HG03135 (cell line): Measurements from ENCODE around the gene MACROD2.
"Not testable (repeated sequence)": the region's sequence is repeated elsewhere in the genome, so short reads cannot be mapped to it uniquely, and the experiment has no call there.

Experiments
- ATAC-seq: cut with Tn5 transposase; IDR thresholded peaks from one replicate; pipeline ENCODE4 v1.9.1; 2021; ENCODE audit warnings: mild to moderate bottlenecking, moderate library complexity; ENCODE audit not compliant: unreplicated experiment

The MACROD2 gene

DNA sequence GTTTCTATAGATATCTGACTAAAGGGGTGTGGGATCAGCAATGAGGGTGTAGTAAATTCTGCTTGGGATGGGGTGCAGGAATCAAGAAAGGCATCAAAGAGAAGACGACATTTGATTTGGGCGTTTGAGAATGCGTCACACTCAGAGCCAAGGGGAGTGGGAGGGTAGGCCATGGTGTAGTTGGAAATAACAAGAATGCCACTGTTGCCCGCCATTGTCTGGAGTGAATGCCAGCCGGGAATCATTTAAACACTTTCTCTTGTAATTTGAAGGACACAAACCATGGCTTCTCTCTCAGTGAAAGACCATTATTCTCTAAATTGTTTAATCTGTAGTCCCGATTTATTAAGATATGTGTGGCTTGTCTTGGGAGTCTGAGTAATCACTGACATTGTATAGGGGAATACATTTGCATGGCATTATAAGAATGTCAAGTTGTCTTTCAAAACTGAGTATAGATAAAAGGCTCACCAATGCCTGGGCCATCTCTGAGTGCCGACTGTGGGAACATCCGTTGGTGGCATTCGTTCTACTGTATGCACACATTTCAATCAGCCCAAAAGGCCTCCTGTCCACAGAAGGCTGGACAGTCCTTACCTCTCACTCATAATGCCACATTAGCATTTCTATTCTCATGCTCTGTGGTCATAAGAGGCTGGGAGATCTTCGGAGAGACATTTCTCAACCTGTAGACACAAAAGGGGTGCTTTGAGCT, 1800.1 kb downstream of the MACROD2 start:
- ATAC-seq = no peak

DNA sequence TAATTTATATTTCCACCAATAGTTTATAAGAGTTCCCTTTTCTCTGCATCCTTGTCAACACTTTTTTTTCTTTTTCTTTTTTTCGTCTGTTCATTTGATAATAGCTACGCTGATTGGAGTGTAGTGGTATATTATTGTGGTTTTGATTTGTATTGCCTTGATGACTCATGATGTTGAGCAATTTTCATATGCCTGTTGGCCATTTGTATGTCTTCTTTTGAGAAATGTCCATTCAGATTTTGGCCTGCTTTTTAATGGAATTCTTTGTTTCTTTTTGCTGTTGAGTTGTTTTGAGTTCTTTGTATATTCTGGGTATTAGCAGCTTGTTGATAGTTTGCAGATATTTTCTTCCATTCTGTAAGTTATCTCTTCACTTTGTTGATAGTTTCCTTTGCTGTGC, 1804.6 kb downstream of the MACROD2 start:
- ATAC-seq = no peak

- no peak for ATAC-seq
These were observed 1806.7 kb downstream of the MACROD2 start for GRCh38 chr20:15802020-15802419.

- no peak for ATAC-seq
These were observed 1809.8 kb downstream of the MACROD2 start for GRCh38 chr20:15805154-15805553.

GRCh38 chr20:15806105-15806504, 1810.8 kb downstream of the MACROD2 start:
- no peak for ATAC-seq

DNA sequence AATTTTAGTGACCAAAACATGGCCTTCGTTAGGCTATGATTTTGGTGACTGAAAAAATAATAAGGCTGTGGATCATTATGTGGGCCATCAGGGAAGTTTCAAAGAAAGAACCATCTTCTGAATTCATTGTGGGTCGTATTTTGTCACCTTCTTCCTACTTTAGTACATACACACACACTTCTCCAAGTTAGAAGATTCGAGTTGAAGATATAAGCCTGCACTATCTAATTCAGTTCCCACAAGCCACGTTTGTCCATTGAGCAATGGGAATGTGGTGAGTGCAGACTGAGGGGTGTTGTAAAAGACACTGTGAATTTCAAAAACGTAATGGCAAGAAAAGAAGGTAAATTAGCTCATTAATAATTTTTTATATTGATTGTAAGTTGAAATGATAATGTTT, 1812.0 kb downstream of the MACROD2 start:
- no peak for ATAC-seq

DNA sequence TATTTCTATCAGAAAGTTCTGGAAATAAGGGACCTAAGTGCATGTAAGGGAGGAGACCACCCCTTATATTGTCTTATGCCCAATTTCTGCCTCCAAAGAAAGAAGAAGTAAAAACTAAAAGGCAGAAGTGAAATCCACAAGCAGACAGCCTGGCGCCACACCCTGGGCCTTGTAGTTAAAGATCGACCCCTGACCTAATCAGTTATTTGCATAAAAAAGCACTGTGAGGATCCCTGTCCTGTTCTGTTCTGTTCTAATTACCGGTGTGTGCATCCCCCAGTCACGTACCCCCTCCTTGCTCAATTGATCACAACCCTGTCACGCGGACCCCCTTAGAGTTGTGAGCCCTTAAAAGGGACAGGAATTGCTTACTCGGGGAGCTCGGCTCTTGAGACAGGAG, 1812.5 kb downstream of the MACROD2 start:
- ATAC-seq = not testable (repeated sequence)

- no peak for ATAC-seq
These were observed 1816.6 kb downstream of the MACROD2 start for GRCh38 chr20:15811951-15812350.

DNA sequence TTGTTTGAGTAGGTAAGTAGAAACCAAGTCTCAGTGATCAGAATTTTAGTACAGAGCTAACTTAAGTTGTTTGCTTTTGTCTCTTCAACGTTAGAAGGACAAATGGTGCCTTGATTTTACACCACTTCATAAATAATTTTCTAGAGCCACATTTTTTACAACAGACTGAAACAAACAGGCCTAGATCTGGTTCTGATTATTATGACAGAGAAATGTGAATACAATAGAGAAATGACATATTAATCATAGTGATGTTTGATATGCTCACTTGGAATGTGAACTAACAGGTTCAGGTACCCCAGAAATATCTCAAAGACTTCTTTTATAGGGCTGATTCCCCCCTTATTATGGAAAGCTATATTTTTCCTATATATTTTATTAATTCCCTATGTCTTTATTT, 1817.4 kb downstream of the MACROD2 start:
- ATAC-seq = no peak

- ATAC-seq = no peak
These were observed 1819.0 kb downstream of the MACROD2 start for GRCh38 chr20:15814360-15814759.

GRCh38 chr20:15814911-15815310, 1819.6 kb downstream of the MACROD2 start:
- no peak for ATAC-seq

DNA sequence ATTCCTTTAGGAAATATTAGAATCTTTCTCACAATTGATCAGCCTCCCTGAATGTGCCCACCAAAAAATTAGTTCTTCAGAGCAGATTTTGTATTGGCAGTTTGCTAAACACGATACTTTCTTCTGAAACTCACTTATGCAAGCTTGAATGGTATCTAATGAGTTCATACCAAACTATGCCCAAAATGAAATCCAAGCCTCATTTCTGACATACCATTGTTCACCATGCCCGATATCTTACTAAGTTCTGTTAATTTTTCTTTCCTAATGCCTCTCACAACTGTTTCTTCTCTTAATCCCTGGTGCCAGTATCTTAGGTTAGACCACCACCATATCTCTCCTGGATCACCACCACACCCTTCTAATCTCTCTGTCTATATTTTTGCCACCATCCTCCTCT, 1822.0 kb downstream of the MACROD2 start:
- no peak for ATAC-seq

- no peak for ATAC-seq
These were observed 1823.3 kb downstream of the MACROD2 start for GRCh38 chr20:15818651-15819071.

GRCh38 chr20:15823718-15824117, 1828.4 kb downstream of the MACROD2 start:
- no peak for ATAC-seq

- no peak for ATAC-seq
These were observed 1832.3 kb downstream of the MACROD2 start for GRCh38 chr20:15827628-15828027.

GRCh38 chr20:15831201-15831600, 1835.9 kb downstream of the MACROD2 start:
- no peak for ATAC-seq

DNA sequence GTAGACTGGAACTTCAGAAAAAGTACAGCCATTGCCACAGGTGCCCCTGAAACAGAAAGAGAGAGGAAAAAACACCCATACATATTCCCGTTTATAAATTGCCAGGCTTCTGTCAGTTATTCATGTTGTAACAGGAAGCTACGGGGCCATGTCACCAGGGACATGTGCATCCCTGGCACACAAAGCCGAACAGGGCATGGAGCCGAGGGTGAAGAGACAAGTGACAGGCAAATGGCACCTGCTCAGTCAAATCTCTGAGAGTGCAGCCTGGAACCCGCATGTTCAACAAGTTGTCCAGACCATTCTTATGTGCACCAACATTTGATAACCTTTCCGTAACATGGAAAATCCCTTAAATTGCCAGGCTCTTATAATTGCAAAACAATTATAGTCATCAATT, 1837.2 kb downstream of the MACROD2 start:
- ATAC-seq = no peak

DNA sequence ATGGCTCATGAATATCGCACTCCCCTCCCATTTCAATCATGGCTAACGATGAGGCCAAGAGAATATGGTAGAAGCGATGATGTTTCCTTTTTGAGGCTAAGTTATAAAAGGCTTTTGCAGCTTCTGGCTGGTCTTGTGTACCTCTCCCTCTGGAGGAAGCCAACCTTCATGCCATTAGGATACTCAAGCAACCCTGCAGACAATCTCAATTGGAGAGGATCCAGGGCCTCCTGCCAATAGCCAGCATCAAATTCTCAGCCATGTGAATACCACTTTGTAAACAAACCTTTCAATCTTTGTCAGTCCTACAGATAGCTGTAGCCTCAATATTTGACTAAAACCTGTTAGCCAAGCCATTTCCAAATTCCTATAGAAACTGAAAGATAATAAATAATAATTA, 1839.5 kb downstream of the MACROD2 start:
- no peak for ATAC-seq

DNA sequence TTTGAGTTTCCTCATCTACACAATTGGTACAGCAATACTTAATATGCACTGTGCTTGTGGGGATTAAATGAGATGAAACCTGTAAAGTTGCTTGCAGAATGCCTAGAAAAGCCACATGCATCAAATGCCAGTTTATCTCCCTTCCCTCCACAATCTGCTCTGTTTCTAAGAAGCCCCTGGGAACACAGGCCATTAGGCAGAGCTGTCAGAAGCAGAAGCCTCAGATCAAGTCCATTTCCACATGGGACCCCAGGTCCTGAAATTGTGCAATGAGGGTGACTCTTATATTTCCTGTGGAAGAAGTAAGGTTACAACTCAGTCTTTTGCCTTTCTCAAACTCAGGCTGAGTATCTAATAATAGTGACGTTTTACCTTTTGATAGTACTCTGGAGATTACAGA, 1840.5 kb downstream of the MACROD2 start:
- no peak for ATAC-seq

- ATAC-seq = no peak
These were observed 1841.3 kb downstream of the MACROD2 start for GRCh38 chr20:15836634-15837033.

DNA sequence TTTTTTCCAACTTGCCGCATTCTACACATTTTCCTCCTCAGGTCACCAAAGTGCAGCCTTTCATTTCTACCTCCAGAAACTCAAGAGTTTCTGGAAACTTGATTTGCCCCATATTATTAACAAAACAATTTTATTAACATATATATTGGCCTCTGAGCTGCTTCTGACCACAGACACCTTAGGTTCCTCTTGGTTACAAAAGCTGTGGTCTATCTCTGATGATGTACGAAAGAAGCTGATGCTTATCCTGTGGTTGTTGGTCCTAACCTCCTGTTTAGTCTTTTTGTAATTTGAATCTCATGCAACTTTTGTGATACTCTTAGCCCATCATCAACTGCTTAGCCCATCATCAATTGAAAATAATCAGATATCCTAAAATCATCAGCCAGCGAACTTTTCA, 1842.2 kb downstream of the MACROD2 start:
- ATAC-seq = no peak

DNA sequence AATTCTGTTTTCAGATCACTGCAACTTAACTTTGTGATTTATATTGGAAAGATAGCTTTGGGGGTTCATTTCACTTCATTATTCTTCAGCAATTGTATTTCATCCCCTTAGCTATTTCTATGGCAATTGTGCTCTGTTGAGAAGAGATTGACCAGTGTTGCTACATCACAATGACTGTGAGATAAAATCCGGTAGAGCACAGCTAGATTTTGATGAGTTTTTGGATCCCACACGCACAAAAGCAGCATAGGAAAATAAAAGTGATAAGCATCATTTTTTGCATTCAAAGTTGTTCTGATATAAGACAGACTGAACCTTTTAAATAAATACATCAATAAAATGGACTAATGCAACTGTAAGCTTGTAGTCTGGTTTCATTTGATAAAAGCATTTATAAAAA, 1843.2 kb downstream of the MACROD2 start:
- ATAC-seq = no peak

GRCh38 chr20:15840636-15841301, 1845.5 kb downstream of the MACROD2 start:
- ATAC-seq = no peak
